HG02938 (cell line): Measurements from ENCODE around the gene LMAN2.
A peak's percentile ranks its signal among the peaks of the same experiment; 100 is the strongest.

ENCODE experiments used
- ATAC-seq: cut with Tn5 transposase; IDR thresholded peaks from one replicate; pipeline ENCODE4 v1.9.1; 2021; ENCODE audit warnings: mild to moderate bottlenecking, moderate library complexity; ENCODE audit not compliant: unreplicated experiment

LMAN2 gene

DNA sequence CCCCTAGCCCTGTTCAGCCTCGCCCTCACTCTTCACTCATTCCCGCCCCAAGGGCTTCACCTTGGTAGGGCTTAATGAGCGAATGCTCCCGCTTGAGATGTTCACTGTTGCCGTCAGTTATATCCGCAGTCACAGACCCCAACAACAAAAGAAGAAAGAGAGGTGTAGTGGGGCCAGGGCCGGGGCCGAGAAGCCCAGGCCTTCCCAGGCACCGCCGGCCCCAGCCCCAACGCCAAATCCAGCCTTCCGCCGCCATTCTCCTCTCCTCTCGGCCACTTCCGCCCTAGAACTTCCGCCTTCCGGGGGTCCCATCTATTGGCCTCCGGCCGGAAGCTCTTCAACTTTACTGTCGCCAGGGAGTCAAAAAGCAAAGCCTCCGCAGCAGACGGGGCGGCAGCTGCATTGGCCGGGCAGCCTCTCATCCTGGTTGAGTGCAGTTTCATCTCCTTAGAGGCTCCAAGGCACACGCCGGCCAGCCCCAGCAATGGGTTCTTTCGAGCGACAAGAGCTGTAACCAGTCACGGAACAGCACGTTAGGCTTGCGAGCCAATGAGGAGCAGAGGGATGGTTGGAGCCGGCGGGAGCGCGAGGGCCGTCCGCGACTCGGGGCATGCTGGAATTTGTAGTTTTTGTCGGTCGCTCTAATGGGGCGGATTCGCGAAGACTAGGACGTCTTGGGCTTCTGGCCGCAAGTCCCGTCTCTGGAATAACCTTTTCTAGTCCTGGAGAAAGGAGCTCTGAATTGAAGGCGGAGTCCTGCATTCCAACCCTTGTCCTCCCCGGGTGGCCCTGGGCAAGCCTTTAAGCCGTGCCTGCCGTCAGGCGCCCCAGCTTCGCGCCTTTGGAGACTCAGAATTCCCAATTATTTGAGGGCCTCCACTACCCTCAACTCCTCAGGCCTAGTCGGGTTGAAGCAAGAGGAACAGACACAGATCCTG, at the start of gene LMAN2:
LMAN2 (minus strand) TSS at position 277 of the 938 bp plus-strand sequence; CDS start at position 256, 21 bp downstream.
- ATAC-seq = peak; percentile 96

- no peak for ATAC-seq
These were observed 48.8 kb upstream of the LMAN2 start, which contains the start of gene PFN3 for GRCh38 chr5:177399997-177400868. Gene PFN3 (minus strand): TSS chr5:177400661. CDS start chr5:177400576, 85 bp downstream.

GRCh38 chr5:177397875-177398390, 46.5 kb upstream of the LMAN2 start:
- no peak for ATAC-seq

- ATAC-seq = no peak
These were observed 45.3 kb upstream of the LMAN2 start for GRCh38 chr5:177396807-177397206.

DNA sequence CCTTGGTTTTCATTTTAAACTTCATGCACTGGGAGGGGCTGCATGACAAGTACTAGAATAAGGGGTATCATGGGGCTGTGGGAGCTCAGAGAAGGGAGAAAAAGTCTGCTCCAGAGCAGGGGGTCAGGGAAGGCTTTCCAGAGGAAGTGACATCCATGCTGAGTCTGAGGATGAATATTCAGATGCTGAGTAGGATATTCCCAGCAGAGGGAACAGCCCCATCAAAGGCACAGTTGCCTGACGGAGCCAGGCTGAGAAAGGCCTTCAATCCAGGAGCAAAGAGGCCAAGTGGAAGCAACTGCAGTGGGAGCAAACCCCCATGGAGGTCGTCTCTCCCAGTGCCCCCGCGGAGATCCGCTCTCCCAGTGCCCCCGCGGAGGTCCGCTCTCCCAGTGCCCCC, 44.6 kb upstream of the LMAN2 start:
- no peak for ATAC-seq

DNA sequence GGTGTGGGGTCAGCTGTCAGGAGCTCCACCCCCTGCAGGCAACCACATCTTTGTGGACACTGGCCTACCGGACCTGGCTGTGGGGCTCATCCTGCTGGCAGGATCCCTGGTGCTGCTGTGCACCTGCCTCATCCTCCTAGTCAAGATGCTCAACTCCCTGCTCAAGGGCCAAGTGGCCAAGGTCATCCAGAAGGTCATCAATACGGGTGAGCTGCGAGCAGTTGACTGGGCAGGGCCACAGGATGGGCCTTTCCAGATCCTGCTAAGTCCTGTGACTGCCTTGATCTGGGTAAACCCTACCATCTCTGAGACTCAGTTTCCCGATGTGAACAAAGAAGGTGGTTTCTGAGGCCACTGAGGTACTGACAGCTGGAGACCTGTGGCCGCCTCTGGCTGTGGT, 42.5 kb upstream of the LMAN2 start:
- no peak for ATAC-seq

DNA sequence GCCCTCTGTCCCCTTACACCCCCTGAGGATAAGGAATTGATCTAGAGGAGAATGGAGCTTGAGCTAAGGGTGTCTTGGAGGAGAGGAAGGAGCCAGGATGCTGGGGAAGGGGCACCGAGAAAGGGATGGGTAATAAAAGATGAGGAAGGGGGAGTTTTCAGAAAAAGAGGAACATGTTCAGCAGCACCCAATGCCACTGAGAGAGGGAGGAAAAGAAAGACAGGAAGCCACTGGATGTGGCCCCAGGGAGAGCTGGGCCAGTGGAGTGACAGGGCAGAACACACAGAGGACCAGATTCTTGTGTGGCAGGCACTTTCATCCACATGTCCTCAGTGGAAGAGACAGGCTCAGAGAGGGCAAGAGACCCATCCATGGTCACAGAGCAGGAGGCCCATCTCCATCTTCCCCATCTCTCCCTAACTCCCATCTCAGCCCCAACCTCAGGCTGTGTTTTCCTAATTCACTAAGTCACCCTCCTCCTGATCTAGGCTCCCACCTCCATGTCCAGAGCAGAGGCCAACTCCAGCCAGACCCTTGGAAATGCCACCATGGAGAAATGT, 41.8 kb upstream of the LMAN2 start:
- ATAC-seq = no peak

- no peak for ATAC-seq
These were observed 41.3 kb upstream of the LMAN2 start for GRCh38 chr5:177392765-177393164.

DNA sequence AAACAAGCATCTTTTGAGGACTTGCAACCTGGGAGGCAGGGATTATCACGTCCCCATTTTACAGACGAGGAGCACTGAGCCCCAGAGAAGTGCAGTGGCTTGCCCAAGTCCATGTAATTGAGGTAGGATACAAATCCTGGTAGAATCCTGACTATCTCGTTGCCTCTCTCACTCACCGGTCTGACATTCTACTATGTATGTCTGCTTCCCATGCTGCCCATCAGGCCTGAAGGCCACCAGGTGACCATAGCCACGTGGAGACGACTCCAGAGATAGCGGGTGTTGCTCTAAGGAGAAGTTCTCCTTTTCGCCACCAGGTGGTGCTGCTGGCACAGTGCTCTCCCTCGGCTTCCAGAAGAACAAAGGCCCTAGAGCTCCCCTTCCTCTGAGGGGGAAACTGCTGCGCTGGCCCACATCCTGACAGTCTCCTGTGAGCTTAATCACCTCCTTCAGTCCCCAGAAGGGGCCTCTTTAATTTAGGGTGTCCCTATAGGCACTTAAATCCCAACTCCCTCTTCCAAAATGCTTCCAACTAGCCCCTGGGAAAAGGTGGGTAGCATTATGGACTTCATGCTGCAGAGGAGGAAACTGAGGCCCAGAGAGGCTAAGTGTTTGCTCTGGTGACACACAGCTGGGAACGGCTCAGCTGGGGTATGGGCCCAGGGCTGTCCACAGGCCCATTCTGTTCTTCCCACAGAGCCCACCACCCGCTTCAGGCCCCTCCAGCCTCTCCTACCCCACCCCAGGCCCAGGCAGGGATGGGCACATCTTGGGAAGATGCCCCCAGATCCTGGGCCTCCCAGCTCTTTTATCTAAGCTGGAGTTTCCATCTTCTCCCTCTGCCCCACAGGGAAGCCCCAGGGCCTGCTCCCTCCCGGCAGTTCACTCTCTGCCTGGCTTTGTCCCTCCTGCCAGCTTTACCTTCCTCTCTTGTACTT, 39.2 kb upstream of the LMAN2 start:
- peak; percentile 70 for ATAC-seq

DNA sequence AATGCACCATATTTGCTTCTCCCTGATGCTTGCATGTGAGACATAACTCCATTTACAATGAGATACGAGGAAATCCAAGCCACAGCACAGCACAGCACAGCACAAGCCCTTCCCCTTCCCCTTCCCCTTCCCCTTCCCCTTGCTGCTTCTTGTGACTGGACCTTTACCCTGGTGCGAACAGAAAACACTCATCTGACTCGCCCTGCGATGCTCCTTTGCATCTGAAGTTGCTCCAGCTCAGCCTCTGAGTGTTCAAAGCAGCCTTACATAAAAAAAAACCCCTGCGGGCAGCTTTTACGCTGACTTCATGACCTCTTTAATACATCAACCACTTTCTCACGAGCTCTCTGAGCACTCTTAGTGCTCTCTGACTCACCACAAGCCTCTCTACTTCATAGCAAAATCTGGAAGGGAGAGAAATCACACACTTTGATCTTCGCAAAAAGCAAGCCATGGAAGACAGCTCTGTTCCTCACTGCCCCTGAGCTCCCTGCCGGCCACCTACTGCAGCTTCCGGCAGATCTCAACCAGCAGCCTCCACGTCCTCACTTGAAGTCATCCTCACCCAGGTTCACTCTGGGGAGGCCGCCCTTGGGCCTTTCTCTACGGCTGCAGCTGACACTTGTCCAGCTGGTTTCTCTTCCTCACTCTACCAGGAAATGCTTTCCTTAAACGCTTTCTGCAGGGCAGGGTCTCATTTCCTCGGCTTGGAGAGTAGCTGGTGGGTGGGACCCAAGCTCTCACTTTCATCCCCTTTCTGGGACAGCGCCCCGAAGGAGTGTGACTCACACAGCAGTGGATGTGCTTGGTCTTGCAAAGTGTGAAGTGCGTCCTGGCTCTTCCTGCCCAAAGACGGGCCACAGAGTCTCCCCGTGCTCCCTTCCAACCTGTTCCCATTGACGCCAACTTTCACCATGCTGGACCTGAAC, 38.0 kb upstream of the LMAN2 start:
- no peak for ATAC-seq

DNA sequence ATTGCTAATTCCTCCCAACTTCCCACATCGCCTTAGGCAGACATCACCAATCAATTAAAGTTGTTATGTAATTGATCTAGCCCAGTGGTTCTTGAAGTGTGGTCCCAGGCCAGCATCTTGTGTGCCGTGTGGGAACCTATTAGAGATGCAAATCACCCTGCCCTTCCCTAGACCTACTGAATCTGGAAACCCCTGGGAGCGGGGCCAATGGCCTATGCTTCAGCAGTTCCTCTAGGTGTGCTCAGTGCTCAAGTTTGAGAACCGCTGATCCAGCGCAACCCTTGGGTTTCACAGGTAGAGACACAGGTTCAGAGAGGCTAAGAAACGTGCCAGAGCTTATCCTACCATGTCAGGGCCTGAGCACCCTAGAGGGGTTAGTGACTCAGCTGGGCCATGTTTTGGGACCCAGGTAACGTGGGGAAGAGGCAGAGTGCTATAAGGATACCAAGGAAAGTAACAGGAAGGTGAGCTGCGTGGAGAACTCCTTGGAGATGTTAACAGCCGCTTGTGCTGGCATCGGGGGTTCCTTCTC, 37.1 kb upstream of the LMAN2 start:
- no peak for ATAC-seq

GRCh38 chr5:177387405-177387804, 35.9 kb upstream of the LMAN2 start:
- ATAC-seq = no peak

GRCh38 chr5:177386542-177386941, 35.1 kb upstream of the LMAN2 start:
- ATAC-seq = no peak

- no peak for ATAC-seq
These were observed 34.3 kb upstream of the LMAN2 start for GRCh38 chr5:177385720-177386119.

GRCh38 chr5:177384134-177384533, 32.7 kb upstream of the LMAN2 start, which contains the start of gene SLC34A1:
Gene SLC34A1 (plus strand): TSS chr5:177384434. CDS start chr5:177385742, 1,308 bp downstream.
- no peak for ATAC-seq

GRCh38 chr5:177383181-177383580, 31.7 kb upstream of the LMAN2 start:
- ATAC-seq = no peak

GRCh38 chr5:177382423-177383029, 31.1 kb upstream of the LMAN2 start:
- ATAC-seq = no peak

DNA sequence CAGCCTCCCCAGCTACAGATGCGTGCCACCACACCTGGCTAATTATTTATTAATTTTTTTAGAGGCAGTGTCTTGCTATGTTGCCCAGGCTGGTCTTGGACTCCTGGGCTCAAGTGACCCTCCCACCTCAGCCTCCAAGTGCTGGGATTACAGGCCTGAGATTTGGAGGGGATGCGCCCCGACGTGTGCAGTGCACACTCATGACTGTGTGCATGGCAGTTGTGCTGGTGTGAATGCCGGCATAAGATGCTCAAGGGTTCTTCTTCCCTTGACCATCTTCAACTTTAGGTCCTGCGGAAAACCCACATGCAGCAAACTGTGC, 29.3 kb upstream of the LMAN2 start:
- ATAC-seq = no peak
